HL-60 (cell line): Measurements from ENCODE around the gene PTPRU.
A peak's percentile ranks its signal among the peaks of the same experiment; 100 is the strongest.

Experiments used
- DNase-seq, 2 experiments: peaks; one replicate each; pipeline ENCODE4 v3.0.0-alpha.2; 2010 to 2020; ENCODE audit warnings: low read depth in 1 of 2, low spot score in 1 of 2
- H3K27ac ChIP-seq: fragments of 250-450 bp; sonication (Bioruptor Pico); replicated peaks from 2 replicates; pipeline ENCODE4 v1.5.1; 2020; ENCODE audit warnings: mild to moderate bottlenecking, moderate library complexity
- H3K27me3 ChIP-seq: fragments of 250-450 bp; sonication (Bioruptor Pico); 2 replicates; pipeline ENCODE4 v1.5.1; 2021; ENCODE audit warnings: mild to moderate bottlenecking, moderate library complexity; ENCODE audit not compliant: insufficient read depth, poor library complexity, severe bottlenecking
- H3K4me3 ChIP-seq: replicated peaks from 2 replicates; pipeline ENCODE4 v1.5.1; 2011; ENCODE audit warnings: mild to moderate bottlenecking, control low read depth, low read length; ENCODE audit not compliant: insufficient read depth
- CTCF ChIP-seq: IDR thresholded peaks from one replicate; pipeline ENCODE4 v1.5.1; 2011; ENCODE audit warnings: low read length, control low read depth, inconsistent platforms; ENCODE audit not compliant: insufficient read depth
- GABPA ChIP-seq: IDR thresholded peaks from 2 replicates; pipeline ENCODE4 v1.6.1; 2012; ENCODE audit warnings: low read depth
- POLR2AphosphoS5 ChIP-seq: IDR thresholded peaks from 2 replicates; pipeline ENCODE4 v1.6.1; 2012; ENCODE audit warnings: low read depth
- REST ChIP-seq: IDR thresholded peaks from 2 replicates; pipeline ENCODE4 v1.6.1; 2012; ENCODE audit warnings: low read depth; ENCODE audit not compliant: insufficient replicate concordance
- SPI1 ChIP-seq: IDR thresholded peaks from 2 replicates; pipeline ENCODE4 v1.6.1; 2012; ENCODE audit warnings: low read depth, mild to moderate bottlenecking, borderline replicate concordance
- long read RNA-seq: library from polyadenylated mRNA; unstranded; transcript quantifications from one replicate; pipeline ENCODE4 v2.0.0, GENCODE V29; 2020

The PTPRU gene
- long read RNA-seq, partial matches to known transcripts: 5 of 7 reads
- long read RNA-seq, other reads (novel, unspliced or antisense): 1 of 7 reads

- H3K4me3 ChIP-seq: peak within 1 kb of the TSS; percentile 42
- H3K27me3 ChIP-seq: peaks cover 31% of the 10 kb centered on the region
Measured at GRCh38 chr1:29235955-29236711, at the start of gene PTPRU. TSS of gene PTPRU (plus strand) at chr1:29236522. CDS start at chr1:29236645, 123 bp downstream.

GRCh38 chr1:29186707-29187106, 49.6 kb upstream of the PTPRU start:
- Histone ChIP-seq H3K27me3 (no peaks in the 10 kb centered on the region), H3K4me3 (no peak overlapping the region), H3K27ac (no peak overlapping the region)
- no peak for TF ChIP-seq POLR2AphosphoS5
- no peak for TF ChIP-seq CTCF
- no peak for TF ChIP-seq GABPA
- TF ChIP-seq SPI1: no peak
- no peak for TF ChIP-seq REST
- DNase-seq: no peak

More at GRCh38 chr1:29235955-29236711, at the start of gene PTPRU:
- no peak for TF ChIP-seq POLR2AphosphoS5
- peak; percentile 37 for TF ChIP-seq CTCF
- no peak for TF ChIP-seq REST
- peak; percentile 52 to 61 for DNase-seq
- no peak within 1 kb of the TSS for H3K27ac ChIP-seq

- TF ChIP-seq REST (no peak), POLR2AphosphoS5 (no peak), GABPA (no peak), SPI1 (no peak), CTCF (no peak)
- no peak for DNase-seq
- no peak overlapping the region for H3K4me3 ChIP-seq
- no peaks in the 10 kb centered on the region for H3K27me3 ChIP-seq
- H3K27ac ChIP-seq: no peak overlapping the region
Measured at GRCh38 chr1:29190718-29191117, 45.6 kb upstream of the PTPRU start.
